Measurements from ENCODE around the gene FLII.
"Not testable (repeated sequence)": the region's sequence is repeated elsewhere in the genome, so short reads cannot be mapped to it uniquely, and the experiment has no call there.

Gene FLII

DNA sequence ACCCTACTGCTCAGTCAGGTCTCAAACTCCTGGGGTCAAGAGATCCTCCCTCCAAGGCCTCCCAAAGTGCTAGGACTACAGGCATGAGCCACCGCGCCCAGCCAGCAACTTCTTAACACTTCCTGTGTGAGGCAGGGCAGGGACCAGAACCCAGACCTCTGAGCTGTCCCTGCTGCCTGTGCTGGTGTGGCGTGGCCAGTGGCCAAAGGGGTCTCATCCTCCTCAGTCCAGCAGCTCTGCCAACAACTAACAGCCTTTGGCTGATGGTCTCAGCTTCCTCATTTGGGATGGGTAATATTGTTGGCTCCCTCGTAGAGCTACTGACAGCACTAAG, 34.5 kb downstream of the FLII start:
- no peak for DNase-seq (ENCODE audit: low read depth, low spot score)

DNA sequence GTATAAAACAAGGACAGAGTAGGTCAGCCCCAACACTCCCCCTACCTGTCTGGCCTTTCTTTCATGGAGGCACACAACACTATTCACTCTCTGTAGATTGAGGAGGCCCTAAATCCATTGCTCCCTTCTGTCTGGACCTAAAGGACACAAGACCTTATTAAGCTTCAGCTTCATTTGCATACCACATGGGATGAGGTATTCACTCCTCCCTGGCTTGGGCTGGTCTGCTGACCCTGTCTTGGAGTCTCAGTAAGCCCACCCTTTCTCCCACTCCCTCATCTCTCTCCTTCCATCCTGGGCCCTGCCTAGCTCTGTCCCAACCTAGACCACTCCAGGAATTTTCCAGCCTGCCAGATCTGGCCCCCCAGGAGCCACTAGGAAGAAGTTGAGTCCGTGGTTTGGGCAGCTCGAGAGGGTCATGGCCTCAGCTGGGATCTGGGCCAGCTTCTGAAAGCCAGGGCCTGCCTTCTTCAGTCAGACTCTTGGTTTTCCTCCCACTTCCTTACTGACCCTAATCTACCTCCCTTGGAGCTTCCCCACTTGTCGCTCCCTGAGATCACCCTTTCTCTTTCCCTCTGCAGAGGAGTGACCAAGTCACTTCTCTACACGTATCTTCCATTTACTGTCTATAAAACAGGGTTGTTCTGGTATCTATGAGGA, 39.7 kb downstream of the FLII start:
- no peak for DNase-seq (ENCODE audit: low read depth, low spot score)

DNA sequence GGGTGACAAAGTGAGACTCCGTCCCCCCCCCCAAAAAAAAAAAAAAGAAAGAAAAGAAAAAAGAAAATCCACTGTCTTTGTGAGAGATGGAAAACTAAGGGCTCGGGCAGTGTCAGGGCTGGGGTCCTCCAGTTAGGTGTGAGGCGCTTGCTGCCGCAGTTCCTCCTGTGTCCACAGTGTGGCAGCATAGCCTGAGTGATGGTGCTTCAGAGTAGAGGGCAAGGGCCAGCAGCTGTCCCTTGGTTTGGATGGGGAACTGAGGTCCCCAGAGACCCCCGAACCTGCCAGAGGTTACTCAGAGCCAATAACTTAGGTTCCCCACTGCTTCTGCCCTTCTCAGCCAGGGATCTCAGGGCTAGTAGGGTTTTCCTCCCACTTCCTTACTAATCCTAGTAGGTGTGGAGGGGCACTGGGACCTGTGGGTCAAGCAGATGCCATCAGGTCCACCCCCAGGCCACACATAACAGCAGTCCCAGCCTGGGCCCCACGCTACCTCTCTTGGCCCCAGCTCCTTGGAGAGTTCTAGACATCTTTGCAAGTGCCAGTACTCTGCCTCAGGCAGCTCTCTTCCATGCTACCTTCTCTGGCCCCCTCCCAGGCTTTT, 41.0 kb downstream of the FLII start:
- no peak for DNase-seq (ENCODE audit: low read depth, low spot score)

DNA sequence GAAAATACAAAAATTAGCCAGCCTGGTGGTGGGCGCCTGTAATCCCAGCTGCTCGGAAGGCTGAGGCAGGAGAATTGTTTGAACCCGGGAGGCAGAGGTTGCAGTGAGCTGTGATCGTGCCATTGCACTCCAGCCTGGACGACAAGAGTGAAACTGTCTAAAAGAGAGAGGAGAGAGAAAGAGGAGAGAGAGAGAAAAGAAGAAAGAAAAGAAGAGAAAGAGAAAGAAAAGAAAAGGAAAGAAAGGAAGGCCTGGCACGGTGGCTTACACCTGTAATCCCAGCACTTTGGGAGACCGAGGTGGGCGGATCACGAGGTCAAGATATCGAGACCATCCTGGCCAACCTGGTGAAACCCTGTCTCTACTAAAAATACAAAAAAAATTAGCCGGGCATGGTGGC, 41.6 kb downstream of the FLII start:
- not testable (repeated sequence) for DNase-seq (ENCODE audit: low read depth, low spot score)

DNA sequence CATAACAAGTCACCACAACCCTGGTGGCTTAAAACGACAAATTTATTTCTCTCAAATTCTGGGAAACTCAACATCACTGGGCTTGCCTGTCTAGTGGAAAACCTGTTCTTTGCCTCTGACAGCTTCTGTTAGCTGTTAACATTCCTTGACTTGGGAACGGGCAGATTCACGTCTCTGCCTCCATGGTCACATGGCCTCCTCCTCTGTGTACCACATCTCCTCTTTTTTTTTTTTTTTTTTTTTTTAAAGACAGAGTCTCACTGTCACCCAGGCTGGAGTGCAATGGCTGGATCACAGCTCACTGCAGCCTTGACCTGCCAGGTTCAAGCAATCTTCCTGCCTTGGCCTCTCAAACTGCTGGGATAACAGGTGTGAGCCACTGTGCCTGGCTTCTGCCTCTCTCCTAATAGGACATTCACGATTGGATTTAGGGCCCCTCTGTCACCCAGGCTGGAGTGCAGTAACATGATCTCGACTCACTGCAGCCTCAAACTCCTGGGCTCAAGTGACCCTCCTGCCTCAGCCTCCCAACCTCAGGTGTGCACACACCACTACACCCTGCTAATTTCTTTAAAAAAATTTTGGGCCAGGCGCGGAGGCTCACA, 44.8 kb downstream of the FLII start:
- no peak for DNase-seq (ENCODE audit: low read depth, low spot score)

DNA sequence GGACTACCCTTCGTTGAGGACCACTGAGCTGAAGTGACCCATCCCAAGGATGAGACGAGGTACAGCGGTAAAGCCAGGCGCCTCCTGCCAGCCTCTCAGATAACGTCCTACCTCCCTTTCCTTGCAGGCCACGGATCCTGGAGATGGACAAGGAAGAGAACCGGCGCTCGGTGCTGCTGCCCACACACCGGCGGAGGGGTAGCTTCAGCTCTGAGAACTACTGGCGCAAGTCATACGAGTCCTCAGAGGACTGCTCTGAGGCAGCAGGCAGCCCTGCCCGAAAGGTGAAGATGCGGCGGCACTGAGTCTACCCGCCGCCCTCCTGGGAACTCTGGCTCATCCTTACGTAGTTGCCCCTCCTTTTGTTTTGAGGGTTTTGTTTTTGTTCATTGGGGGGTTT, 50.4 kb downstream of the FLII start:
- no peak for DNase-seq (ENCODE audit: low read depth, low spot score)

DNA sequence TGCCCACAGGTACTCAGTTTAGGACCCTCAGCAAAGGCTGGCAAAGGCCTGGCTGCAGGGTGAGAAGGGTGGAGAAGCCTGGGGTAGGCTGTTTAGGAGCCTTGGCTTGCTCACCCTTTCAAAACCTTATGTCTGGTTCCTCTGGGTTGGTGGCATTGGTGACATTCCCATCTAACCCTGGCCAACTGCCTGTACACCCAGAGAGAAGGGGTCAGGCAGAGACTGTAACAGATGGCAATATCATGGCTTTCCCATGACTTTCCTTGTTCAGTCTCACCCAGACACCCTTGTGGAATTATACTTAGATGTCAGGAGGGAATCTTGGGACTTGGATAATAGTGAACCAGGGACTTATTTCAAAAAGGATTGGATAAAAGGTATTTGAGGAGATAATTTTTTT, 51.6 kb downstream of the FLII start:
- no peak for DNase-seq (ENCODE audit: low read depth, low spot score)

DNA sequence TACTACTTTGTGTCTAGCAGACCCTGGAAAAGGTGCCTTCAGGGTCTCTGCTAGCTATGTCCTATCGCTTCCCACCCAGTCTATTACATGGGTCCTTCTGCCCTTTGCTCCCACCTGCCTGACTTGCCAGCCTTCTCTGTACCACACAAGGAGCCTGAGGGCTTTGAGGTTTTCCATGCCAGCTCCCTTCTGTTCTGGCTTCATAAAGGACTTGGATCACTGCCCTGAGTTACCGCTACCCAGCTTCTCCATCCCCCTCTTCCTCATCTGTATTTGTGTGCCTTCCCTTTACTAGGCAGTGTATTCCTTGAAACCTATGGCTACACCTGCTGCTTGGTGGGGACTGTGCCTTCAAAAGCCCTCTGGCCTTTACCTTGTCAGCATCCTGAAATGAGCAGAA, 52.7 kb downstream of the FLII start:
- no peak for DNase-seq (ENCODE audit: low read depth, low spot score)

DNA sequence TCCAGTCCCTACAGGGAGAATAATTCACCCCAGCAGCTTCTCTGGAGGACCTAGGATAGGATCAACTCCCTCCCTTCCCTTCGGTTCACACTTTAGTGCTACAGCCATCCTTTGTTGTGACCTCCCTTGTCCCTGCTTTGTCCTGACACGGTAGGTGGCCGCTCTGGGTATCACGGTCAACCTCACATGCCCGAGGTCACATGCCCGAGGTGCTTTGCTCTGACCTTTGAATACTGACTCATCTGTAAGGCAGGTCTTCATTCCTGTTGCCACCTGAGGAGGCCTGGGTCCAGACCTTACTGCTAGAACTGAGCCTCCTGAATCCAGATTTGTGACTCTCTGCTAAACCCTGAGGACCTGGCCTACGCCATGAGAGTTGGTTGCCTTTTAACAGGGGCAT, 55.2 kb downstream of the FLII start:
- no peak for DNase-seq (ENCODE audit: low read depth, low spot score)

DNA sequence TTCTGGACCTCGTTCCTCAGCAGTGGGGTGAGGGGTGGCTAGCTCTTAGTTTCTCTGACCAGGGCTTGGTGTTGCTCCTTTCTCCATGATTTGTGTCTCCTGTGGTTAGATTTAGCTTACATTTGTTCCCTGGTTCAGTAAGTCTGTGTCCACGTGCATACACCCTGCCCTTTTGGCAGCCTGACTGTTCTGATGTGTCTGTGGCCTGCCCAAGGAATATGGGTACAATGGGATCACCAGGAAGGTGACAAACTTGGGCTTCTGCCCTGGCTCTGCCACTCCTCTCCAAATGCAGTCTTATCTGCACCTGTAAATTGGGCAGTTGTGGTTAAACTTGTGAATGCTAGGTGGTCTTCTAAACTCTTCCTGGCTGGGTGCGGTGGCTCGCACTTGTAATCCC, 57.4 kb downstream of the FLII start:
- no peak for DNase-seq (ENCODE audit: low read depth, low spot score)

DNA sequence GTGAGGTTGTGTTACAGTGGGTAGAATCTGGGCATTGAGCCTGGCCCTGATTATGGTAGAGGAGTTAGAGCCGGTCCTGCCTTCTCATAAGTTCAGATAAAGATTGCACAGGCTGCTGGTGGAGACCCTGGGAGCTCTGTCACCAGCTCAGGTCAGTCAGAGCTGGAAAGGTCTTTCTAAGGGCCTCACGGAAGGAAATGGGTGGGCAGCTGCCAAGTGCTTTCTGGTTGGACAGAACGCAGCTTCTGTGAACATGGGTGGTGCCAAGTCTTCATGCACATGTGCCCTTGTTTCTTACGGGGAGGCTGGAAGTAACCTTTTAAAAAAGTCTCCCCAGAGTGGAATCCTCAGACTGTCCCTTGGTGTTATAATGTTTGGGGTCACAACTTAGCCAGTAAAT, 60.0 kb downstream of the FLII start:
- DNase-seq (ENCODE audit: low read depth, low spot score), result no peak

DNA sequence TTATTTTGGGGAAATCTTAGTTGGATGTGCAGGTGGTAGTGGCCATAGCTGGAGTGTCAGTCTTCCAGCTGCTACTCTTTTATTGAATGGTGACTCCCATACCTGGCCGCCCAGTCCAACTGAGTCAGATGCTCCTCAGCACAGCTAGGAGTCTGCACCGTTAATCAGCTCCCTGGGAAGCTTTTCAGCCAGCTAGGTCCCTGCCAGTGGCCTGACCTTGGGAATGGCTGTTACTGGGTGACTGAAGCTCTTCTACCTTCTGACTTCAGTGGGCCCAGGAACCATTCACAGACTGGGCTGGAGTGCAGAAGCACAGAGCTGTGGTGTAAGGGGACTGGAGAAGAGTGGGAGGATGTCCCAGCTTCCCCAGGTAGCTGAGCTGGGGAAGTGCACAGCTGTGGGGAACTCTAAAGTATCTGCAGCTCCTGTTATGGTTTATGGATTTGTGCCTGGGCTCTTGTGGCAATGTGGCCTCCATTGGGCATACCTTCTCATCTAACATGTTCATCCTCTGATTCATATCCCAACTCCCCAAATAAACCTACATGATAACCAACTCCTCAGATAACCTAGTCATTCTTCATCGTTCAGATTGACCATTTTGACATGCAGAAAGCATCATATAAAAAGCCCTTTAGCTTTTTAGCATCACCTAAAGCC, 60.9 kb downstream of the FLII start:
- DNase-seq (ENCODE audit: low read depth, low spot score), result no peak

DNA sequence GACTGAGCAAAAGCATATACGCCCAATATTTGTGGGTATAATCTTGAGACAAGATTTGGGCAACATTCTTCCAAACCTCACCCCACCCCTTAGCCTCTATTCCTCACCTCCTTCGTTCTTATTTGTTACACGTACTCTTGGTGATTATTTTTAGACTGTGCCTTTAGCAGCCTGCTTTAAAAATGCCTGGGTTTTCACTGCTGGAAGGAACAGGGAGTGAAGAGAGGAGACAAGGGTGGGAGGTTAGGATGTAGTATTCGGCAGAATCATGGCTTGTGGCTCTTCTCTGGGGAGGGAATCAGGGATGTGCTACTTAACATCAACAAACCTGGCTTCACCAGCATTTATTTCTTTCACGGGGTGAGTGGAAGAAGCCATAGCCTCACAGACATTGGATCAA, 63.3 kb downstream of the FLII start:
- no peak for DNase-seq (ENCODE audit: low read depth, low spot score)
